ENCODE results near the gene EPHA3. TPM values are rescaled to one million over a fixed set of nuclear protein-coding genes. Genes with fewer than 3 reads are reported as not detected.
"Not testable (repeated sequence)": the region's sequence is repeated elsewhere in the genome, so short reads cannot be mapped to it uniquely, and the experiment has no call there.

Gene EPHA3
- polyA plus RNA-seq, 1 donor from 2014 or later: 33.0 TPM

- H3K36me3 ChIP-seq (ENCODE audit: insufficient read depth, low read length): no peaks in the 10 kb centered on the region
- no peak overlapping the region for H3K27ac ChIP-seq (ENCODE audit: low read length)
- no peaks in the 10 kb centered on the region for H3K9me2 ChIP-seq (ENCODE audit: insufficient read depth, low read length)
- no peaks in the 10 kb centered on the region for H4K20me1 ChIP-seq (ENCODE audit: insufficient read depth)
- H3K9me3 ChIP-seq (ENCODE audit: low read length): no peaks in the 10 kb centered on the region
- H3K9ac ChIP-seq (ENCODE audit: low read length): no peak overlapping the region
- H2AFZ ChIP-seq (ENCODE audit: low read depth, low read length): no peak overlapping the region
- H3K27me3 ChIP-seq (ENCODE audit: insufficient read depth, low read depth, low read length): no peaks in the 10 kb centered on the region
- no peak overlapping the region for H3K4me2 ChIP-seq (ENCODE audit: low read length)
- H3K79me2 ChIP-seq (replicated peaks; ENCODE audit: insufficient read depth, low read length): no peaks in the 10 kb centered on the region
- no peak for TF ChIP-seq SMC3 (conservative IDR thresholded peaks at IDR 0.05; ENCODE audit: poor library complexity)
- TF ChIP-seq EP300 (conservative IDR thresholded peaks at IDR 0.05; ENCODE audit: poor library complexity, severe bottlenecking): no peak
- TF ChIP-seq POLR2AphosphoS5 (IDR thresholded peaks at IDR 0.05): no peak
- no peak for TF ChIP-seq MXI1 (conservative IDR thresholded peaks at IDR 0.05; ENCODE audit: poor library complexity, severe bottlenecking)
- TF ChIP-seq EZH2 (IDR thresholded peaks at IDR 0.05; ENCODE audit: borderline replicate concordance, insufficient read depth, low read length, poor library complexity, severe bottlenecking): no peak
- H3K4me3 ChIP-seq (ENCODE audit: low read length): no peak overlapping the region
- no peaks in the 10 kb centered on the region for H3F3A ChIP-seq (ENCODE audit: insufficient read depth, low read length, poor library complexity, severe bottlenecking)
Measured at GRCh38 chr3:89344076-89344475, 236.7 kb downstream of the EPHA3 start.

DNA sequence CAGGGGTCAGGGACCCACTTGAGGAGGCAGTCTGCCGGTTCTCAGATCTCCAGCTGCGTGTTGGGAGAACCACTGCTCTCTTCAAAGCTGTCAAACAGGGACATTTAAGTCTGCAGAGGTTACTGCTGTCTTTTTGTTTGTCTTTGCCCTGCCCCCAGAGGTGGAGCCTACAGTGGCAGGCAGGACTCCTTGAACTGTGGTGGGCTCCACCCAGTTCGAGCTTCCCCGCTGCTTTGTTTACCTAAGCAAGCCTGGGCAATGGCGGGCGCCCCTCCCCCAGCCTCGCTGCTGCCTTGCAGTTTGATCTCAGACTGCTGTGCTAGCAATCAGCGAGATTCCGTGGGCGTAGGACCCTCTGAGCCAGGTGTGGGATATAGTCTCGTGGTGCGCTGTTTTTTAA lies 243.5 kb downstream of the EPHA3 start:
- H3K9me2 ChIP-seq (ENCODE audit: insufficient read depth, low read length); H3K27me3 ChIP-seq (ENCODE audit: insufficient read depth, low read depth, low read length); H3K79me2 ChIP-seq (replicated peaks; ENCODE audit: insufficient read depth, low read length); H3K4me3 ChIP-seq (ENCODE audit: low read length); H3K36me3 ChIP-seq (ENCODE audit: insufficient read depth, low read length); H4K20me1 ChIP-seq (ENCODE audit: insufficient read depth); H3K4me2 ChIP-seq (ENCODE audit: low read length); H3K27ac ChIP-seq (ENCODE audit: low read length); H2AFZ ChIP-seq (ENCODE audit: low read depth, low read length); H3F3A ChIP-seq (ENCODE audit: insufficient read depth, low read length, poor library complexity, severe bottlenecking); H3K9me3 ChIP-seq (ENCODE audit: low read length); H3K9ac ChIP-seq (ENCODE audit: low read length): not testable (repeated sequence)

GRCh38 chr3:89353465-89353864 lies 246.0 kb downstream of the EPHA3 start:
- TF ChIP-seq EZH2 (IDR thresholded peaks at IDR 0.05; ENCODE audit: borderline replicate concordance, insufficient read depth, low read length, poor library complexity, severe bottlenecking) (no peak), TAF1 (IDR thresholded peaks at IDR 0.05; ENCODE audit: low read depth) (no peak), SMC3 (conservative IDR thresholded peaks at IDR 0.05; ENCODE audit: poor library complexity) (no peak), POLR2AphosphoS5 (IDR thresholded peaks at IDR 0.05) (peak; percentile 54), EP300 (conservative IDR thresholded peaks at IDR 0.05; ENCODE audit: poor library complexity, severe bottlenecking) (peak; percentile 60), MXI1 (conservative IDR thresholded peaks at IDR 0.05; ENCODE audit: poor library complexity, severe bottlenecking) (no peak), CTCF (IDR thresholded peaks at IDR 0.05; ENCODE audit: poor library complexity, severe bottlenecking) (no peak)
- TF ChIP-seq, protein P1, sequence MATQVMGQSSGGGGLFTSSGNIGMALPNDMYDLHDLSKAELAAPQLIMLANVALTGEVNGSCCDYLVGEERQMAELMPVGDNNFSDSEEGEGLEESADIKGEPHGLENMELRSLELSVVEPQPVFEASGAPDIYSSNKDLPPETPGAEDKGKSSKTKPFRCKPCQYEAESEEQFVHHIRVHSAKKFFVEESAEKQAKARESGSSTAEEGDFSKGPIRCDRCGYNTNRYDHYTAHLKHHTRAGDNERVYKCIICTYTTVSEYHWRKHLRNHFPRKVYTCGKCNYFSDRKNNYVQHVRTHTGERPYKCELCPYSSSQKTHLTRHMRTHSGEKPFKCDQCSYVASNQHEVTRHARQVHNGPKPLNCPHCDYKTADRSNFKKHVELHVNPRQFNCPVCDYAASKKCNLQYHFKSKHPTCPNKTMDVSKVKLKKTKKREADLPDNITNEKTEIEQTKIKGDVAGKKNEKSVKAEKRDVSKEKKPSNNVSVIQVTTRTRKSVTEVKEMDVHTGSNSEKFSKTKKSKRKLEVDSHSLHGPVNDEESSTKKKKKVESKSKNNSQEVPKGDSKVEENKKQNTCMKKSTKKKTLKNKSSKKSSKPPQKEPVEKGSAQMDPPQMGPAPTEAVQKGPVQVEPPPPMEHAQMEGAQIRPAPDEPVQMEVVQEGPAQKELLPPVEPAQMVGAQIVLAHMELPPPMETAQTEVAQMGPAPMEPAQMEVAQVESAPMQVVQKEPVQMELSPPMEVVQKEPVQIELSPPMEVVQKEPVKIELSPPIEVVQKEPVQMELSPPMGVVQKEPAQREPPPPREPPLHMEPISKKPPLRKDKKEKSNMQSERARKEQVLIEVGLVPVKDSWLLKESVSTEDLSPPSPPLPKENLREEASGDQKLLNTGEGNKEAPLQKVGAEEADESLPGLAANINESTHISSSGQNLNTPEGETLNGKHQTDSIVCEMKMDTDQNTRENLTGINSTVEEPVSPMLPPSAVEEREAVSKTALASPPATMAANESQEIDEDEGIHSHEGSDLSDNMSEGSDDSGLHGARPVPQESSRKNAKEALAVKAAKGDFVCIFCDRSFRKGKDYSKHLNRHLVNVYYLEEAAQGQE (IDR thresholded peaks at IDR 0.05; ENCODE audit: borderline replicate concordance): peak; percentile 63
- H3K27me3 ChIP-seq (ENCODE audit: insufficient read depth, low read depth, low read length): no peaks in the 10 kb centered on the region
- H3K79me2 ChIP-seq (replicated peaks; ENCODE audit: insufficient read depth, low read length): no peaks in the 10 kb centered on the region
- H3K9ac ChIP-seq (ENCODE audit: low read length): no peak overlapping the region
- no peak overlapping the region for H2AFZ ChIP-seq (ENCODE audit: low read depth, low read length)
- H4K20me1 ChIP-seq (ENCODE audit: insufficient read depth): no peaks in the 10 kb centered on the region
- no peaks in the 10 kb centered on the region for H3K9me3 ChIP-seq (ENCODE audit: low read length)
- no peak overlapping the region for H3K4me2 ChIP-seq (ENCODE audit: low read length)
- H3K4me3 ChIP-seq (ENCODE audit: low read length): peak overlapping the region; percentile 7
- H3K36me3 ChIP-seq (ENCODE audit: insufficient read depth, low read length): no peaks in the 10 kb centered on the region
- H3F3A ChIP-seq (ENCODE audit: insufficient read depth, low read length, poor library complexity, severe bottlenecking): no peaks in the 10 kb centered on the region
- no peaks in the 10 kb centered on the region for H3K9me2 ChIP-seq (ENCODE audit: insufficient read depth, low read length)
- H3K27ac ChIP-seq (ENCODE audit: low read length): peak overlapping the region; percentile 24
